GM23338 (cell line): ENCODE results near the gene UCN.

ENCODE experiments used
- CREB1 ChIP-seq: fragments of 250-450 bp; sonication (Bioruptor Pico); IDR thresholded peaks from 2 replicates; pipeline ENCODE4 v1.5.0; 2020; ENCODE audit warnings: low read depth, mild to moderate bottlenecking, moderate library complexity
- CTCF ChIP-seq, 2 experiments: fragments of 200-600 bp in 1 of 2; sonication (generic) in 1 of 2; conservative IDR thresholded peaks; 2 replicates each; pipeline versions ENCODE4 v1.5.1 to v1.6.1; 2016 to 2017; ENCODE audit warnings: antibody characterized with exemption in 2 of 2, low read depth in 2 of 2, mild to moderate bottlenecking in 2 of 2, moderate library complexity in 1 of 2
- EZH2 ChIP-seq: fragments of 200-600 bp; sonication (generic); IDR thresholded peaks from one replicate; pipeline ENCODE4 v1.8.0; 2017; ENCODE audit warnings: antibody characterized with exemption, mild to moderate bottlenecking, low read depth; ENCODE audit not compliant: unreplicated experiment
- EZH2phosphoT487 ChIP-seq: fragments of 200-600 bp; sonication (generic); IDR thresholded peaks from one replicate; pipeline ENCODE4 v1.8.1; 2018; ENCODE audit warnings: antibody characterized with exemption; ENCODE audit not compliant: unreplicated experiment
- JUNB ChIP-seq: IDR thresholded peaks from one replicate; pipeline ENCODE4 v1.6.1; 2016; ENCODE audit warnings: antibody characterized with exemption; ENCODE audit not compliant: unreplicated experiment
- POLR2AphosphoS5 ChIP-seq: IDR thresholded peaks from 2 replicates; pipeline ENCODE4 v1.6.1; 2016; ENCODE audit warnings: antibody characterized with exemption, low read depth
- ZNF331 ChIP-seq: fragments of 250-450 bp; sonication (Bioruptor Pico); IDR thresholded peaks from 2 replicates; pipeline ENCODE4 v1.5.0; 2020; ENCODE audit warnings: low read depth, mild to moderate bottlenecking, moderate library complexity
- TF ChIP-seq, protein P1 (sequence below): IDR thresholded peaks from one replicate; pipeline ENCODE4 v1.6.1; 2018; ENCODE audit warnings: antibody characterized with exemption; ENCODE audit not compliant: unreplicated experiment

- TF ChIP-seq CREB1 (CRISPR knock-in tag): no peak; the same call in 1 of the 2 replicates
- TF ChIP-seq CTCF (conservative IDR thresholded peaks at IDR 0.05; ENCODE audit: low read depth in 2 of 2): peak; percentile 82 to 94
- no peak for TF ChIP-seq POLR2AphosphoS5
- TF ChIP-seq, protein P1, sequence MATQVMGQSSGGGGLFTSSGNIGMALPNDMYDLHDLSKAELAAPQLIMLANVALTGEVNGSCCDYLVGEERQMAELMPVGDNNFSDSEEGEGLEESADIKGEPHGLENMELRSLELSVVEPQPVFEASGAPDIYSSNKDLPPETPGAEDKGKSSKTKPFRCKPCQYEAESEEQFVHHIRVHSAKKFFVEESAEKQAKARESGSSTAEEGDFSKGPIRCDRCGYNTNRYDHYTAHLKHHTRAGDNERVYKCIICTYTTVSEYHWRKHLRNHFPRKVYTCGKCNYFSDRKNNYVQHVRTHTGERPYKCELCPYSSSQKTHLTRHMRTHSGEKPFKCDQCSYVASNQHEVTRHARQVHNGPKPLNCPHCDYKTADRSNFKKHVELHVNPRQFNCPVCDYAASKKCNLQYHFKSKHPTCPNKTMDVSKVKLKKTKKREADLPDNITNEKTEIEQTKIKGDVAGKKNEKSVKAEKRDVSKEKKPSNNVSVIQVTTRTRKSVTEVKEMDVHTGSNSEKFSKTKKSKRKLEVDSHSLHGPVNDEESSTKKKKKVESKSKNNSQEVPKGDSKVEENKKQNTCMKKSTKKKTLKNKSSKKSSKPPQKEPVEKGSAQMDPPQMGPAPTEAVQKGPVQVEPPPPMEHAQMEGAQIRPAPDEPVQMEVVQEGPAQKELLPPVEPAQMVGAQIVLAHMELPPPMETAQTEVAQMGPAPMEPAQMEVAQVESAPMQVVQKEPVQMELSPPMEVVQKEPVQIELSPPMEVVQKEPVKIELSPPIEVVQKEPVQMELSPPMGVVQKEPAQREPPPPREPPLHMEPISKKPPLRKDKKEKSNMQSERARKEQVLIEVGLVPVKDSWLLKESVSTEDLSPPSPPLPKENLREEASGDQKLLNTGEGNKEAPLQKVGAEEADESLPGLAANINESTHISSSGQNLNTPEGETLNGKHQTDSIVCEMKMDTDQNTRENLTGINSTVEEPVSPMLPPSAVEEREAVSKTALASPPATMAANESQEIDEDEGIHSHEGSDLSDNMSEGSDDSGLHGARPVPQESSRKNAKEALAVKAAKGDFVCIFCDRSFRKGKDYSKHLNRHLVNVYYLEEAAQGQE: no peak
- no peak for TF ChIP-seq EZH2
- TF ChIP-seq ZNF331 (CRISPR knock-in tag): no peak
- no peak for TF ChIP-seq JUNB
- no peak for TF ChIP-seq EZH2phosphoT487
Measured at GRCh38 chr2:27303093-27304025, 4.9 kb downstream of the UCN start.
